WTC11 (cell line): Measurements from ENCODE around the gene PSME2.

Experiments
- ARID4B ChIP-seq: sonication (generic); formaldehyde crosslinking; IDR thresholded peaks from 2 replicates; pipeline ENCODE4 v1.8.0; 2023; ENCODE audit warnings: missing genetic modification reagents, mild to moderate bottlenecking, borderline replicate concordance
- CREM ChIP-seq: sonication (generic); formaldehyde crosslinking; IDR thresholded peaks from 2 replicates; pipeline ENCODE4 v1.8.1; 2022; ENCODE audit warnings: mild to moderate bottlenecking, missing genetic modification reagents, moderate library complexity
- NR2C2 ChIP-seq: sonication (generic); formaldehyde crosslinking; IDR thresholded peaks from 2 replicates; pipeline ENCODE4 v1.8.0; 2022; ENCODE audit warnings: mild to moderate bottlenecking, missing genetic modification reagents
- RELA ChIP-seq: sonication (generic); formaldehyde crosslinking; IDR thresholded peaks from 2 replicates; pipeline ENCODE4 v1.8.1; 2022; ENCODE audit warnings: missing genetic modification reagents, mild to moderate bottlenecking, borderline replicate concordance
- SMAD3 ChIP-seq: sonication (generic); formaldehyde crosslinking; IDR thresholded peaks from 2 replicates; pipeline ENCODE4 v1.8.0; 2022; ENCODE audit warnings: missing genetic modification reagents, mild to moderate bottlenecking, borderline replicate concordance
- TCF7 ChIP-seq: sonication (generic); formaldehyde crosslinking; IDR thresholded peaks from 2 replicates; pipeline ENCODE4 v1.8.0; 2022; ENCODE audit warnings: mild to moderate bottlenecking, low read depth, missing genetic modification reagents, moderate library complexity
- TEAD4 ChIP-seq: sonication (generic); formaldehyde crosslinking; IDR thresholded peaks from 2 replicates; pipeline ENCODE4 v1.8.0; 2022; ENCODE audit warnings: mild to moderate bottlenecking, missing genetic modification reagents
- TF ChIP-seq, protein P1 (sequence below): fragments of 200-600 bp; IDR thresholded peaks from 2 replicates; pipeline ENCODE4 v1.8.0; 2022; ENCODE audit warnings: antibody characterized with exemption

GRCh38 chr14:24138396-24139271 lies 7.8 kb downstream of the PSME2 start:
- TF ChIP-seq CREM (CRISPR knock-in tag) (no peak), RELA (CRISPR knock-in tag) (no peak), TEAD4 (CRISPR knock-in tag) (no peak), NR2C2 (no peak), ARID4B (no peak), SMAD3 (CRISPR knock-in tag) (no peak), TCF7 (CRISPR knock-in tag) (no peak)
- TF ChIP-seq, protein P1, sequence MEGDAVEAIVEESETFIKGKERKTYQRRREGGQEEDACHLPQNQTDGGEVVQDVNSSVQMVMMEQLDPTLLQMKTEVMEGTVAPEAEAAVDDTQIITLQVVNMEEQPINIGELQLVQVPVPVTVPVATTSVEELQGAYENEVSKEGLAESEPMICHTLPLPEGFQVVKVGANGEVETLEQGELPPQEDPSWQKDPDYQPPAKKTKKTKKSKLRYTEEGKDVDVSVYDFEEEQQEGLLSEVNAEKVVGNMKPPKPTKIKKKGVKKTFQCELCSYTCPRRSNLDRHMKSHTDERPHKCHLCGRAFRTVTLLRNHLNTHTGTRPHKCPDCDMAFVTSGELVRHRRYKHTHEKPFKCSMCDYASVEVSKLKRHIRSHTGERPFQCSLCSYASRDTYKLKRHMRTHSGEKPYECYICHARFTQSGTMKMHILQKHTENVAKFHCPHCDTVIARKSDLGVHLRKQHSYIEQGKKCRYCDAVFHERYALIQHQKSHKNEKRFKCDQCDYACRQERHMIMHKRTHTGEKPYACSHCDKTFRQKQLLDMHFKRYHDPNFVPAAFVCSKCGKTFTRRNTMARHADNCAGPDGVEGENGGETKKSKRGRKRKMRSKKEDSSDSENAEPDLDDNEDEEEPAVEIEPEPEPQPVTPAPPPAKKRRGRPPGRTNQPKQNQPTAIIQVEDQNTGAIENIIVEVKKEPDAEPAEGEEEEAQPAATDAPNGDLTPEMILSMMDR: no peak
